Kidney (tissue), 14 donors: Measurements from ENCODE around the gene PTTG2. TPM values are rescaled to one million over a fixed set of nuclear protein-coding genes. Genes with fewer than 3 reads are reported as not detected.
A peak's percentile ranks its signal among the peaks of the same experiment; 100 is the strongest.

Source experiments
- DNase-seq, 5 donors: peaks; one replicate each; pipeline ENCODE4 v3.0.0-alpha.2; 2013 to 2020
- FAIRE-seq: peaks from 2 replicates; lab custom pipeline; 2012; peaks lifted over from hg19 to GRCh38; lab: Jason Lieb, UNC
- H3K27ac ChIP-seq, 2 donors: one replicate each; pipeline ENCODE4 v1.7.0; 2013; ENCODE audit warnings: low read depth in 2 of 2, low read length in 2 of 2, inconsistent platforms in 1 of 2
- H3K27me3 ChIP-seq: one replicate; pipeline ENCODE4 v1.7.1; 2013; ENCODE audit warnings: low read length, inconsistent platforms; ENCODE audit not compliant: control insufficient read depth, insufficient read depth
- H3K36me3 ChIP-seq, 3 donors: one replicate each; pipeline versions ENCODE4 v1.7.0 to v1.7.1; 2013; ENCODE audit warnings: low read length in 3 of 3, control low read depth in 1 of 3, inconsistent platforms in 1 of 3; ENCODE audit not compliant: insufficient read depth in 3 of 3, control insufficient read depth in 2 of 3
- H3K4me1 ChIP-seq, 3 donors: one replicate each; pipeline versions ENCODE4 v1.7.0 to v1.7.1; 2013; ENCODE audit warnings: low read length in 3 of 3, inconsistent platforms in 1 of 3, low read depth in 1 of 3; ENCODE audit not compliant: control insufficient read depth in 2 of 3, insufficient read depth in 2 of 3
- H3K4me3 ChIP-seq, 3 donors: one replicate each; pipeline versions ENCODE4 v1.7.0 to v1.8.1; 2013; ENCODE audit warnings: low read length in 3 of 3, control low read depth in 1 of 3, inconsistent platforms in 1 of 3
- H3K9ac ChIP-seq, 3 donors: one replicate each; pipeline versions ENCODE4 v1.7.0 to v1.7.1; 2013; ENCODE audit warnings: low read length in 3 of 3, control low read depth in 1 of 3, inconsistent platforms in 1 of 3
- H3K9me3 ChIP-seq, 3 donors: one replicate each; pipeline versions ENCODE4 v1.7.0 to v1.7.1; 2013; ENCODE audit warnings: low read length in 3 of 3, control low read depth in 1 of 3, inconsistent platforms in 1 of 3; ENCODE audit not compliant: control insufficient read depth in 2 of 3, insufficient read depth in 1 of 3
- intact Hi-C: fragments of 100-400 bp; cut with DNase I; formaldehyde crosslinking; loops from one replicate; pipeline ENCODE4 v1.11.1; 2022
- polyA plus RNA-seq: library from polyadenylated mRNA; stranded (reverse); fragments of 350-450 nt; fragmentation: Illumina TruSeq; extraction: RNeasy Lipid Tissue Mini Kit (QIAGEN cat#74804); gene quantifications from one replicate; pipeline ENCODE4 v1.2.3, GENCODE V29; 2014; ENCODE audit warnings: low read depth, low replicate concordance; ENCODE audit not compliant: insufficient read depth
- total RNA-seq: library from RNA; stranded (reverse); fragmentation: NEBNext Ultra II Directional; extraction: Animal tissue kit (Norgen Biotek cat#: 25700); gene quantifications from one replicate; pipeline ENCODE4 v1.2.1, GENCODE V29; 2021
- TF ChIP-seq, protein P1 (sequence below): IDR thresholded peaks from 3 replicates; pipeline ENCODE4 v1.5.1; 2012; ENCODE audit warnings: mild to moderate bottlenecking, moderate library complexity, borderline replicate concordance; ENCODE audit not compliant: insufficient read depth; ENCODE audit errors: extremely low read depth
- donor health status: control.
- donor health status: control.
- donor health status: control.
- donor health status: control.
- donor health status: control.
- donor health status: DM: yes; HTN: yes; CAD: no.
- donor health status: Normal renal cell carcinoma (clear cell type).

The PTTG2 gene
- total and polyA plus RNA-seq, 2 donors from 2014 or later: 1.0 TPM; not detected in 1

DNA sequence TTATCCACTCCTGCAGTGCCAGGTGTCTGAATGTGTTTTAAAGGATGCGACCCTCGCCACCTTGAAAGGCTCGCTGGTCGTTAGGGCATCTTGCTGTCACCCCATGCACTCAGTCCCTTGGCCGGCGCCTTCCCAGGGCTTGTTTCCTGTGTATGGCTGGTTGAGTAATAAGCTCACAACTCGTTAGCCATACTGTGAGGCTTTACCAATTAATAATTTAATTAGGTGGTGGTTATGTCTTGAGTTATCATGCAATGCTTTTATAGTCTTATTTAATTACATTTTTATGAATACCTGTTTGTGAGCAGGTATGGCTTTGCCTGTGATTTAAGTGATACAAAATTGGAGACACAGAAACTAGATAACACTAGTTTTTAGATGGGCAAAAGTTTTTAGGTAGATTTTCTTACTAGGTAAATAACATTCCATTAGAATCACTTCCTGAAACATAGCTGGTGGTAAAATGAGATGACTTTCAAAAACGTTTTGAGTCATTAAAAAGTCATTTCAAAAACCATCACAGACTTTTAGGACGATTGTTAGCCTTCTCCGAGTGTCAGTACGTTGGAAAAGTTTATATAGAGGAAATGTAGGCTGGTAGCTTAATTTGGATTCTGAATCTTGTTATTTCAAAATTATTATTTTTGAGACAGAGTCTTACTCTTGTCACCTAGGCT is 18.2 kb downstream of the PTTG2 start:
- peak in 4 of 5 donors; percentile 33 to 83 (median 64) for DNase-seq
- no peak for FAIRE-seq
- no peaks in the 10 kb centered on the region for H3K27me3 ChIP-seq
- H3K9me3 ChIP-seq: no peaks in the 10 kb centered on the region
- peak overlapping the region; percentile 93 to 99 for H3K27ac ChIP-seq
- TF ChIP-seq, protein P1, sequence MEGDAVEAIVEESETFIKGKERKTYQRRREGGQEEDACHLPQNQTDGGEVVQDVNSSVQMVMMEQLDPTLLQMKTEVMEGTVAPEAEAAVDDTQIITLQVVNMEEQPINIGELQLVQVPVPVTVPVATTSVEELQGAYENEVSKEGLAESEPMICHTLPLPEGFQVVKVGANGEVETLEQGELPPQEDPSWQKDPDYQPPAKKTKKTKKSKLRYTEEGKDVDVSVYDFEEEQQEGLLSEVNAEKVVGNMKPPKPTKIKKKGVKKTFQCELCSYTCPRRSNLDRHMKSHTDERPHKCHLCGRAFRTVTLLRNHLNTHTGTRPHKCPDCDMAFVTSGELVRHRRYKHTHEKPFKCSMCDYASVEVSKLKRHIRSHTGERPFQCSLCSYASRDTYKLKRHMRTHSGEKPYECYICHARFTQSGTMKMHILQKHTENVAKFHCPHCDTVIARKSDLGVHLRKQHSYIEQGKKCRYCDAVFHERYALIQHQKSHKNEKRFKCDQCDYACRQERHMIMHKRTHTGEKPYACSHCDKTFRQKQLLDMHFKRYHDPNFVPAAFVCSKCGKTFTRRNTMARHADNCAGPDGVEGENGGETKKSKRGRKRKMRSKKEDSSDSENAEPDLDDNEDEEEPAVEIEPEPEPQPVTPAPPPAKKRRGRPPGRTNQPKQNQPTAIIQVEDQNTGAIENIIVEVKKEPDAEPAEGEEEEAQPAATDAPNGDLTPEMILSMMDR: no peak
- peak overlapping the region; percentile 74 to 90 (median 88) for H3K4me3 ChIP-seq
- intact Hi-C loops: no loop called here
- H3K4me1 ChIP-seq: peaks cover 7 to 46% (median 38%) of the 10 kb centered on the region in 3 donors
- no peaks in the 10 kb centered on the region for H3K36me3 ChIP-seq
- H3K9ac ChIP-seq: peak overlapping the region; percentile 78 to 81 (median 79)

DNA sequence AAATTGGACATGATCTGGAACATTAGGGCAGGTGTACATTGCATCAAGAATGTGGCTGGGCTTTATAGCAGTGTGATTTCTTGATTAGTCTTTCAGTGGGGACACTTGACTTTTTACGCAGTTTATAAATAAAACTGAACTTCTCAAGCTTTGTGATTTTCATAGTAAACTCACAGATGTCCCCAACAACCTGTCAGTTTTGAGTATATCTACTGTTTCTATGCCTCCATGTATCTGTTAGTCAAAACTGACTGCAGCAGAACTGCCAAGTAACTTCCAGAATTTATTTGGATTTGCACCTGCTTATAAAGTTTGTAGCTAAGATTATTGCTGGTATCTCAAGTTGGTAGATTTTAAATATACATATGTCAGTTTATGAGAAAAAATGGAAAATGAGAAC is 20.0 kb downstream of the PTTG2 start:
- Histone ChIP-seq H3K4me3 (no peak overlapping the region), H3K4me1 (peaks cover 7 to 47% (median 33%) of the 10 kb centered on the region in 3 donors), H3K9me3 (no peaks in the 10 kb centered on the region), H3K36me3 (no peaks in the 10 kb centered on the region), H3K27ac (peak overlapping the region in 1 of 2 donors; percentile 57), H3K27me3 (no peaks in the 10 kb centered on the region), H3K9ac (peak overlapping the region in 1 of 3 donors; percentile 28)
- DNase-seq (no peak), FAIRE-seq (no peak)
- TF ChIP-seq, protein P1: no peak
- intact Hi-C loops: no loop called here

DNA sequence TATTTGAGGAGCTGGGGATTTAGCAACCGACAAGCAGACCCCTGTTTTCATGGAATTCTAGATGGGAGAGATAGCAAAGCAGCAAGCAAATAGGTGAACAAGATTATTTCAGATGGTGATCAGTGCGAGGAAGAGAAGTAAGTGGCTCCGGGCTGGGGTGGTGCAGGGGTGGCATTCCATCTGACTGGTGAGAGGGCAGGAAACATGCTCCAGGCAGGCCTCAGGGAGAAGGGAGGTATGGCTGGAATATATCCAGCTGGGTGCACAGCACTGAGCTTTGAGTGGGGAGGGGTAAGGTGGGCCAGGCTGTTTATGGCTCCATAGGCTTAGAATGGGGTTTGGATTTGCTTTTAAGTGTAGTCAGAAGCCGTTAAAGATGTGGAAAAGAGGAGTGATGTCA is 21.2 kb downstream of the PTTG2 start:
- intact Hi-C loops: no loop called here
- Histone ChIP-seq H3K27me3 (no peaks in the 10 kb centered on the region), H3K4me3 (peak overlapping the region in 2 of 3 donors; percentile 7 to 30), H3K4me1 (peaks cover 7 to 49% (median 28%) of the 10 kb centered on the region in 3 donors), H3K27ac (peak overlapping the region; percentile 58 to 91), H3K9ac (peak overlapping the region in 2 of 3 donors; percentile 3 to 39), H3K9me3 (no peaks in the 10 kb centered on the region), H3K36me3 (no peaks in the 10 kb centered on the region)
- TF ChIP-seq, protein P1: no peak
- peak in 2 of 5 donors; percentile 33 to 51 for DNase-seq
- no peak for FAIRE-seq
